Progenitor cell of endocrine pancreas (in vitro differentiated cells): ENCODE data around the gene MLST8. TPM values are rescaled to one million over a fixed set of nuclear protein-coding genes. Genes with fewer than 3 reads are reported as not detected.
A peak's percentile ranks its signal among the peaks of the same experiment; 100 is the strongest.

Source experiments
- DNase-seq: peaks from one replicate; pipeline ENCODE4 v3.0.0; 2021; ENCODE audit warnings: low spot score; ENCODE audit not compliant: unreplicated experiment
- H3K27ac Mint-ChIP-seq: 2 replicates; pipeline ENCODE4 v1.8.0; 2021; ENCODE audit warnings: mild to moderate bottlenecking, moderate library complexity, mixed read lengths
- H3K27me3 Mint-ChIP-seq: 2 replicates; pipeline ENCODE4 v1.8.0; 2021; ENCODE audit warnings: mixed read lengths
- H3K36me3 Mint-ChIP-seq: 2 replicates; pipeline ENCODE4 v1.8.0; 2022; ENCODE audit warnings: mixed read lengths; ENCODE audit not compliant: insufficient read depth
- H3K4me1 Mint-ChIP-seq: 2 replicates; pipeline ENCODE4 v1.8.0; 2021; ENCODE audit warnings: low read depth, mixed read lengths
- H3K4me3 Mint-ChIP-seq: 2 replicates; pipeline ENCODE4 v1.8.0; 2021; ENCODE audit warnings: low read depth, mild to moderate bottlenecking, moderate library complexity, mixed read lengths
- H3K9me3 Mint-ChIP-seq: 2 replicates; pipeline ENCODE4 v1.8.0; 2021; ENCODE audit warnings: low read depth, mixed read lengths
- total RNA-seq: library from RNA; stranded (reverse); gene quantifications from 2 replicates; pipeline ENCODE4 v1.2.1, GENCODE V29; 2021
- TF ChIP-seq, protein P1 (sequence below): fragments of 200-600 bp; sonication (generic); IDR thresholded peaks from one replicate; pipeline ENCODE4 v1.5.0; 2021; ENCODE audit warnings: antibody characterized with exemption, mild to moderate bottlenecking; ENCODE audit not compliant: unreplicated experiment

The MLST8 gene
- total RNA-seq, 1 donor from 2014 or later, result 51.5 TPM

DNA sequence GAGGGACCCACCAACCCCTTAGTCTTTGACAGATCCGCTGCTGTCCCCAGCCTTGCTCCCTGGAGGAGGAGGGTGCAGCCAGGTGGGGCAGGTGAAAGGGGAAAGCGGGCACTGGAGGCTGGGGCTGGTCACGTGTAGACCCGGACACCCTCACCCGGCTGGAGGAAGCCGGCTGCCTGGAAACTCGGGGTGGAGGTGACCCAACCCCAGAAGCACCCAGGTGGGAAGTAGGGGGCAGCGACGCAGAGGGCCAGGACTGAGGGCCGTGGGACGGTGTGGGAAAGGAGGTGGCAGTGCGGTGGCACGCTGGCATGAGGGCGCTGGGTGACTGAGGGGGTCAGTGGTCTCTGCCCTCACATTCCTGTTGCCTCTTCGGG, 47.0 kb upstream of the MLST8 start:
- H3K36me3 Mint-ChIP-seq, result no peaks in the 10 kb centered on the region
- peak overlapping the region; percentile 97 for H3K4me3 Mint-ChIP-seq
- DNase-seq, result no peak
- no peak overlapping the region for H3K27ac Mint-ChIP-seq
- no peaks in the 10 kb centered on the region for H3K9me3 Mint-ChIP-seq
- TF ChIP-seq, protein P1, sequence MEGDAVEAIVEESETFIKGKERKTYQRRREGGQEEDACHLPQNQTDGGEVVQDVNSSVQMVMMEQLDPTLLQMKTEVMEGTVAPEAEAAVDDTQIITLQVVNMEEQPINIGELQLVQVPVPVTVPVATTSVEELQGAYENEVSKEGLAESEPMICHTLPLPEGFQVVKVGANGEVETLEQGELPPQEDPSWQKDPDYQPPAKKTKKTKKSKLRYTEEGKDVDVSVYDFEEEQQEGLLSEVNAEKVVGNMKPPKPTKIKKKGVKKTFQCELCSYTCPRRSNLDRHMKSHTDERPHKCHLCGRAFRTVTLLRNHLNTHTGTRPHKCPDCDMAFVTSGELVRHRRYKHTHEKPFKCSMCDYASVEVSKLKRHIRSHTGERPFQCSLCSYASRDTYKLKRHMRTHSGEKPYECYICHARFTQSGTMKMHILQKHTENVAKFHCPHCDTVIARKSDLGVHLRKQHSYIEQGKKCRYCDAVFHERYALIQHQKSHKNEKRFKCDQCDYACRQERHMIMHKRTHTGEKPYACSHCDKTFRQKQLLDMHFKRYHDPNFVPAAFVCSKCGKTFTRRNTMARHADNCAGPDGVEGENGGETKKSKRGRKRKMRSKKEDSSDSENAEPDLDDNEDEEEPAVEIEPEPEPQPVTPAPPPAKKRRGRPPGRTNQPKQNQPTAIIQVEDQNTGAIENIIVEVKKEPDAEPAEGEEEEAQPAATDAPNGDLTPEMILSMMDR, result no peak
- H3K27me3 Mint-ChIP-seq, result no peaks in the 10 kb centered on the region
- H3K4me1 Mint-ChIP-seq, result peaks cover 34% of the 10 kb centered on the region

DNA sequence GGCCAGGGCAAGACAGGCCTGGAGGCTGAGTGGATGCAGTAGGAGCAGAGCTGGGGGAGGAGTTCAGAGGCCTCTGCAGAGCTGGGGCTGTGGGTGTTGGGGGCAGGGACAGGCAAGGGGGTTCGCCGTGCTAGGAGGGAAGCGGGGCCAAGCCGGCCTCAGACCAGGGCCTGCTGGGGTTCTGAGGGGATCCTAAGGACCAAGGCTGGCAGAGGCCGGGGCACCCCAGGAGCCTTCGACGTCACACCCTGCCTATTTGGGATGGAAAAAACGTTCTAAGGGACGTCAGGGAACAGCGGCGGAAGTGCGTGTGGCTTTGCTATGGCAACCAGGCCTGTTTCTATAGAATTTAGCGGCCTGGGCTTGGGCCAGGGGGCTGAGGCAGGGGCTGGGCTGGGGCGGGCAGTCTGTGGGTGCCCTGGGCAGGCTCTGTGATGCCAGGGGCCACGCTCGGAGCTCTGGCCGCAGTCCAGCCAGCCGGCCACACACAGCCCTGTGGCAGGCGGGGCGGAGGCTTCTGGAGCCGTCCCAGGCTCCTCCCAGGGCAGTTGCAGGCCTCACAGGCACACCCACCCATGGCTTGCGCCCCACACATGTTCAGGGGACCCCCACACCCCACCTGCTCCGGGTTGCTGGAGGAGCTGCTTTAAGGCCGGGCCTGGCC, 45.9 kb upstream of the MLST8 start:
- no peaks in the 10 kb centered on the region for H3K36me3 Mint-ChIP-seq
- H3K9me3 Mint-ChIP-seq, result no peaks in the 10 kb centered on the region
- no peak overlapping the region for H3K4me3 Mint-ChIP-seq
- H3K27me3 Mint-ChIP-seq, result no peaks in the 10 kb centered on the region
- peak overlapping the region; percentile 37 for H3K27ac Mint-ChIP-seq
- DNase-seq, result no peak
- TF ChIP-seq, protein P1, result no peak
- H3K4me1 Mint-ChIP-seq, result peaks cover 25% of the 10 kb centered on the region

DNA sequence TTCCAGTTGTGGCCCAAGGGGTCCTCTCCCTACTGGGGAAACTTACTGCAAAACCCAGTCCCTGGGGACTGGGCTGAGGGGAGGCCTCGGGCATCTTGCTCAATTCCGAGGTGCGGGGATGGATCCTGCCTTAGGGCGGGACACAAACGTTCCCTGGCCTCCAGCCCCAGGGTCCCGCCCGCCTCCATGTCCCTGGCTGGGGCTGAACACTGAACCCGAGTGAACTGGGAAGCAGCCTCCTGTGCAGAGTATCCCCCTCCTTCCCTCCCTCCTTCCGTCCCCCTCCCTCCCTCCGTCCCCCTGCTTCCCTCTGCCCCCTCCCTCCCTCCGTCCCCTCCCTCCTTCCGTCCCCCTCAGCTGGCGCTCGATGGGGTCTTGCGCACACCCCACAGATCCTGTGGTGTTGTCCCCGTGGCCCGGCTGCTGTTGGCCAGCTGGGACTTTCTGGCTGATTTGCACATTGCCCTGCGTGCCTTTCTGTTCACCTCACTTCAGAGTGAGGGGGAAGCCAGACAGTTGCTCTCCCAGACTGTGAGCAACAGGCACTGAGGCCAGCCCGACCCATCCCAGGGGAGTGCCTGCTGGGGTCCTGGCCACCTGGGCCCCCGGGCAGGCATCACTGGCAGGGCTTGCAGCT, 44.2 kb upstream of the MLST8 start:
- Mint-ChIP-seq H3K27ac (no peak overlapping the region), H3K9me3 (no peaks in the 10 kb centered on the region), H3K36me3 (peaks cover under 1% of the 10 kb centered on the region), H3K4me1 (peaks cover 20% of the 10 kb centered on the region), H3K27me3 (no peaks in the 10 kb centered on the region), H3K4me3 (no peak overlapping the region)
- TF ChIP-seq, protein P1, result no peak
- DNase-seq, result no peak

DNA sequence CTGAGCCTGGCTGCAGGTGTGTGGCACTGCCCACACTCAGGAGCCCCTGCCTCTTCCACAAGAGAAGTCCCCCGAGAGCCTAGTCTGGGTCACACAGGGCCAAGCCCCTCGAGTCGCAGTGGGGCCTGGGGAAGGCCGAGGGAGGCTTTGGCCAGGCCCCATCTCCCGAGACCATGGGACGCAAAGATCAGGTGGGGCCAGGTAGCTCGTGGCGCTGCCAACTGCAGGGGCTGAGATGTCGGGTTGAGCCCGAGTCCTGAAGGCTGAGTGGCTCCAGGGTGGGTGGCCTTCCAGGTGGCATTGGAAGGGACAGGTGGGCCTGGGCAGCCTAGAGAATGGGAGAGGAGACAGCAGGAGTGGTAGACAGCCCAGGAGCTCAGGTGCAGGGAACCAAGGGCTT, 43.3 kb upstream of the MLST8 start:
- no peak for DNase-seq
- TF ChIP-seq, protein P1, result no peak
- no peaks in the 10 kb centered on the region for H3K9me3 Mint-ChIP-seq
- no peak overlapping the region for H3K4me3 Mint-ChIP-seq
- peaks cover 2% of the 10 kb centered on the region for H3K36me3 Mint-ChIP-seq
- H3K4me1 Mint-ChIP-seq, result peaks cover 12% of the 10 kb centered on the region
- no peaks in the 10 kb centered on the region for H3K27me3 Mint-ChIP-seq
- peak overlapping the region; percentile 56 for H3K27ac Mint-ChIP-seq

DNA sequence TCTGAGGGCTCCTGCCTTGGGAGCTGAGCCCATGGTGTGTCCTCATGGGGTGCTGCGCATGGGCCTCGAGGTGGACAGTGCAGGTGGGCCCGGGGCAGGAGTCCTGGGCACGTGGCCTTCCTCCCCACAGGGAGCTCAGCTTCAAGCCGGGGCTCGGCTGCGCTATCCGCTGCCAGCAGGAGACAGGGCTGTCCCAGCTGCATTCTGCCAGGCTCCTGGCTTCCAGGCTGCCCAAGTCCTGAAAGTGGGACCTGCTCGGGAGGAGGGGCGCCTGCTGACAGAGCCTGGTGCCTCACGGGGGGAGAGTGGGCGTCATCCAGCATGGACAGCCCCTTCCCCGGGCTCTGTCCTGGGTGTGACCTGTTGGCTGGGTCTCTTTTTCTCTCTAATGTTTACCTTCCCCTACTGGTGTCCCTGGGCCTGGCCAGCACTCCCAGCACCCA, 42.6 kb upstream of the MLST8 start:
- peaks cover 2% of the 10 kb centered on the region for H3K36me3 Mint-ChIP-seq
- no peaks in the 10 kb centered on the region for H3K27me3 Mint-ChIP-seq
- H3K9me3 Mint-ChIP-seq, result no peaks in the 10 kb centered on the region
- TF ChIP-seq, protein P1, result no peak
- DNase-seq, result no peak
- H3K27ac Mint-ChIP-seq, result no peak overlapping the region
- no peak overlapping the region for H3K4me3 Mint-ChIP-seq
- peaks cover 4% of the 10 kb centered on the region for H3K4me1 Mint-ChIP-seq
